ENCODE measurements around the gene LRRC70.

Gene LRRC70, protein sequence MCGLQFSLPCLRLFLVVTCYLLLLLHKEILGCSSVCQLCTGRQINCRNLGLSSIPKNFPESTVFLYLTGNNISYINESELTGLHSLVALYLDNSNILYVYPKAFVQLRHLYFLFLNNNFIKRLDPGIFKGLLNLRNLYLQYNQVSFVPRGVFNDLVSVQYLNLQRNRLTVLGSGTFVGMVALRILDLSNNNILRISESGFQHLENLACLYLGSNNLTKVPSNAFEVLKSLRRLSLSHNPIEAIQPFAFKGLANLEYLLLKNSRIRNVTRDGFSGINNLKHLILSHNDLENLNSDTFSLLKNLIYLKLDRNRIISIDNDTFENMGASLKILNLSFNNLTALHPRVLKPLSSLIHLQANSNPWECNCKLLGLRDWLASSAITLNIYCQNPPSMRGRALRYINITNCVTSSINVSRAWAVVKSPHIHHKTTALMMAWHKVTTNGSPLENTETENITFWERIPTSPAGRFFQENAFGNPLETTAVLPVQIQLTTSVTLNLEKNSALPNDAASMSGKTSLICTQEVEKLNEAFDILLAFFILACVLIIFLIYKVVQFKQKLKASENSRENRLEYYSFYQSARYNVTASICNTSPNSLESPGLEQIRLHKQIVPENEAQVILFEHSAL

DNA sequence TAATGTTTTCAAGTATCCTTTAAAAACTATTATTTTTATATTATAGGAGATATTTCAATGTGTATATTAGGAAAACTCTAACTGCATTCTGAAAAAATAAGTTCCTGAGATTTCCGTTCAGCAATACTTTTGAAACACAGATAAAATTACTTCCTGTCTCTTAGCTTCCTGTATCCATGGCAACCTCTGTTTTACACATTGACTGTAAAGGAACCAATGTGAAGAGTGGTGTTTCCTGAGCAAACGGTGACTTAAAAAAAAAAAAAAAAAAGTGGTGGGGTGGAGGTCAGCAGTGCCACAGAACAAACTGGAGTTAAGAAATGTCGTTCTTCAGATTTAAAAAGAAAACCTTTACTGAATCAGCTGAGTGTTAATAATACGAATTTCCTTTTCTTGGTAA lies at the start of gene LRRC70:
TSS of gene LRRC70 (plus strand) at position 280 of the 400 bp plus-strand sequence. CDS start 620 bp downstream, outside the sequence.
- H3K4me1 ChIP-seq, result no peaks in the 10 kb centered on the region
- H3K4me3 ChIP-seq (ENCODE audit: low read depth, low read length), result peak within 1 kb of the TSS; percentile 17
- H3K4me2 ChIP-seq (ENCODE audit: low read length), result no peak within 1 kb of the TSS
- TF ChIP-seq, protein P1, sequence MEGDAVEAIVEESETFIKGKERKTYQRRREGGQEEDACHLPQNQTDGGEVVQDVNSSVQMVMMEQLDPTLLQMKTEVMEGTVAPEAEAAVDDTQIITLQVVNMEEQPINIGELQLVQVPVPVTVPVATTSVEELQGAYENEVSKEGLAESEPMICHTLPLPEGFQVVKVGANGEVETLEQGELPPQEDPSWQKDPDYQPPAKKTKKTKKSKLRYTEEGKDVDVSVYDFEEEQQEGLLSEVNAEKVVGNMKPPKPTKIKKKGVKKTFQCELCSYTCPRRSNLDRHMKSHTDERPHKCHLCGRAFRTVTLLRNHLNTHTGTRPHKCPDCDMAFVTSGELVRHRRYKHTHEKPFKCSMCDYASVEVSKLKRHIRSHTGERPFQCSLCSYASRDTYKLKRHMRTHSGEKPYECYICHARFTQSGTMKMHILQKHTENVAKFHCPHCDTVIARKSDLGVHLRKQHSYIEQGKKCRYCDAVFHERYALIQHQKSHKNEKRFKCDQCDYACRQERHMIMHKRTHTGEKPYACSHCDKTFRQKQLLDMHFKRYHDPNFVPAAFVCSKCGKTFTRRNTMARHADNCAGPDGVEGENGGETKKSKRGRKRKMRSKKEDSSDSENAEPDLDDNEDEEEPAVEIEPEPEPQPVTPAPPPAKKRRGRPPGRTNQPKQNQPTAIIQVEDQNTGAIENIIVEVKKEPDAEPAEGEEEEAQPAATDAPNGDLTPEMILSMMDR (IDR thresholded peaks at IDR 0.05), result no peak
- no peaks in the 10 kb centered on the region for H3K9me3 ChIP-seq (ENCODE audit: control insufficient read depth, low read length)
- H2AFZ ChIP-seq, result no peak within 1 kb of the TSS
- H3K27ac ChIP-seq, result peak within 1 kb of the TSS; percentile 25
- H3K9ac ChIP-seq, result no peak within 1 kb of the TSS
- no peaks in the 10 kb centered on the region for H3K27me3 ChIP-seq (ENCODE audit: control insufficient read depth, insufficient read depth, low read length)
- H3K36me3 ChIP-seq (ENCODE audit: control insufficient read depth, insufficient read depth, low read length), result no peaks in the 10 kb centered on the region
- H3K79me2 ChIP-seq, result no peaks in the 10 kb centered on the region

DNA sequence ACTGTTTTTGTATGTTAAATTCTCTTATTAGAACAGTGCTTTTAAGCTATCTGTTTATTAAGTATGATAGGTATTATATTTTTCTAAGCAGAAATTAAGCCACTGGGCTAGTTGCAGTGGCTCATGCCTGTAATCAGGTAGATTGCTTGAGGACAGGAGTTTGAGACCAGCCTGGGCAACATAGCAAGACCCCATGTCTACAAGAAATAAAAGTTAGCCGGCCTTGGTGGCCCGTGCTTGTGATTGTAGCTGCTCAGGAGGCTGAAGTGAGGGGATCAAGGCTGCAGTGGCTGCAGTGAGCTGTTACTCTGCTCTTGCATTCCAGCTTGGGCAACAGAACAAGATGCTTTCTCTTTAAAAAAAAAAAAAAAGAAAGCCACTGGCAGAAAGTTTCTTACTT lies 45.0 kb upstream of the LRRC70 start:
- TF ChIP-seq, protein P1 (IDR thresholded peaks at IDR 0.05), result no peak
- no peaks in the 10 kb centered on the region for H3K36me3 ChIP-seq (ENCODE audit: control insufficient read depth, insufficient read depth, low read length)
- no peaks in the 10 kb centered on the region for H3K27me3 ChIP-seq (ENCODE audit: control insufficient read depth, insufficient read depth, low read length)
- H2AFZ ChIP-seq, result no peak overlapping the region
- no peak overlapping the region for H3K4me2 ChIP-seq (ENCODE audit: low read length)
- H3K27ac ChIP-seq, result no peak overlapping the region
- H3K9ac ChIP-seq, result no peak overlapping the region
- no peaks in the 10 kb centered on the region for H3K4me1 ChIP-seq
- H3K79me2 ChIP-seq, result no peaks in the 10 kb centered on the region
- no peaks in the 10 kb centered on the region for H3K9me3 ChIP-seq (ENCODE audit: control insufficient read depth, low read length)
- H3K4me3 ChIP-seq (ENCODE audit: low read depth, low read length), result no peak overlapping the region

DNA sequence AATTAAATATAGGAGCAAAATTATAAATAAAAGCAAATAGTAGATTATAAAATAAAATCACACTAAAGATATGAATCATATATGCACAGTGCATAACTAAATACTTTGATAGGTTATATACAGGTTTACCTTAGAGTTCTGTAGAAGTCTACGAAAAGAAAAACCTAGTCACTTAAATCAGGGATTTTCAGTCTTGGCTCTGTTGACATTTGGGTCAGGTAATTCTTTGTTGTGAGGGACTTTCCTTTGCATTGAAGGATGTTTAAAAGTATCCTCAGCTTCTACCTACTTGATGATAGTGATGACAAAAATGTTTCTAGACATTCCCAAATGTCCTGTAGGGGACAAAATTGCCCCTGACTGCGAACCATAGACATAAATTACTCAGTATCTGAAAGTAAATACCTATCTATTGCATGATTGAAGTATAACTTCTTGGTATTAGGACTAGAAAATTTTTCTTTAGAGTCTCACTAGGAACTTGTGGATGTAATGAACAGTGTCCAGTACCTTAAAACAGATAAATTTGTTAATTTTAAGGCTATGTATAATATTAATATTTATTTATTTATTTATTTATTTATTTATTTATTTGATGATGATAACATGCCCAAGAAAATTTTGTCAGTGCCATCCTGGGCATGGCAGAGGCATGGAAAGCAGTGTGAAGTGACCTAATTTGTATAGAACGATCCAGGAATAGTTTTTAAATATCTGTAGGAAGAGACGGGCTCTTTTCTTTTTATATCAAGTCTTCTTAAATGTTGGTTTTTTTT lies 44.0 kb upstream of the LRRC70 start:
- Histone ChIP-seq H3K79me2 (no peaks in the 10 kb centered on the region), H3K4me3 (ENCODE audit: low read depth, low read length) (no peak overlapping the region), H3K36me3 (ENCODE audit: control insufficient read depth, insufficient read depth, low read length) (no peaks in the 10 kb centered on the region), H3K9ac (no peak overlapping the region), H3K27ac (no peak overlapping the region), H3K9me3 (ENCODE audit: control insufficient read depth, low read length) (no peaks in the 10 kb centered on the region), H3K4me2 (ENCODE audit: low read length) (no peak overlapping the region), H3K4me1 (no peaks in the 10 kb centered on the region), H3K27me3 (ENCODE audit: control insufficient read depth, insufficient read depth, low read length) (no peaks in the 10 kb centered on the region), H2AFZ (no peak overlapping the region)
- TF ChIP-seq, protein P1 (IDR thresholded peaks at IDR 0.05), result no peak

DNA sequence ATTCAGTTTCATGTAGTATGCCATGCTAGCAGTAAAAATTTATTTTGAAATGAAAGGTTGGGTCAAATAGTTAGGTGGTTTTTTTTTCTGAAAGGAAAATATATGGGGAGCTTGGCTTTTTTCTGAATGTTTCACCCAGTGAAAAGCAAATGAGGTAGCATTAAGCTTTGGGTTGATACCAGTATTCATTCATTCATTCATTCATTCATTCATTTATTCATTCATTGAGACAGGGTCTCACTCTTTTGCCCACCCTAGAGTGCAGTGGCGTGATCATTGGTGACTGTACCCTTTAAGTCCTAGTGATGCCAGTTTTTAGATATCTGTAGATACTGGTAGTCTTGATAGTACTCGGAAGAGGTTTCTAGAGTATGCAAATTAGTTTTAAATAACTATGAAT lies 42.4 kb upstream of the LRRC70 start:
- H2AFZ ChIP-seq, result no peak overlapping the region
- no peak overlapping the region for H3K4me2 ChIP-seq (ENCODE audit: low read length)
- H3K9me3 ChIP-seq (ENCODE audit: control insufficient read depth, low read length), result no peaks in the 10 kb centered on the region
- H3K4me1 ChIP-seq, result no peaks in the 10 kb centered on the region
- H3K27ac ChIP-seq, result no peak overlapping the region
- H3K9ac ChIP-seq, result no peak overlapping the region
- H3K36me3 ChIP-seq (ENCODE audit: control insufficient read depth, insufficient read depth, low read length), result no peaks in the 10 kb centered on the region
- no peaks in the 10 kb centered on the region for H3K79me2 ChIP-seq
- H3K27me3 ChIP-seq (ENCODE audit: control insufficient read depth, insufficient read depth, low read length), result no peaks in the 10 kb centered on the region
- H3K4me3 ChIP-seq (ENCODE audit: low read depth, low read length), result no peak overlapping the region
- TF ChIP-seq, protein P1 (IDR thresholded peaks at IDR 0.05), result no peak

All from parathyroid adenoma (tissue), 2 donors.